OCI-LY1 (cell line): Measurements from ENCODE around the gene ZNF831.

Source experiments
- EZH2 ChIP-seq: fragments of 200-600 bp; sonication (generic), shearing (Covaris generic); IDR thresholded peaks from 2 replicates; pipeline ENCODE4 v1.8.0; 2017; ENCODE audit warnings: borderline replicate concordance, mixed run types, mild to moderate bottlenecking, antibody characterized with exemption, low read length, moderate library complexity, mixed read lengths
- TF ChIP-seq, protein P1 (sequence below): fragments of 200-600 bp; sonication (generic), shearing (Covaris generic); IDR thresholded peaks from 2 replicates; pipeline ENCODE4 v1.5.1; 2017; ENCODE audit warnings: mild to moderate bottlenecking, antibody characterized with exemption, low read length, moderate library complexity, mixed read lengths

DNA sequence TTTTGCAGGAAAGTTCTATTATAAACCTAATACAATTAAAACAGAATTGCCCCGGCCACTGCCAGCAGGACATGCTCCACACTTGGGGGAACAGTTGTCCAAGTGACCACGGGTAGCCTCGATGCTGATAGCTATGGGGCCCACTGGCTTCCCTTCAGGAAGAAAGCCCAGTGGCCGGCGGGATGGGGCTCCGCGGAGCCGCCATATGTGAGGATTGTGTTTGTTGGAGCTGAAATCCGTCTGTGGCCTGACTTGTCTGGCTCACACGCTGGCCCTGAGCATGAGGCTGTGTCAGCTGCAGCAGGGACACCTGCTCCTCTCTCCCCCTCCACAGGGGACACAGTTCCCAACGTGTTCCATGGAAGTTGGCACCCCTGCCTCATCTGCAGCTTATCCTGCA is 46.6 kb downstream of the ZNF831 start:
- TF ChIP-seq, protein P1, sequence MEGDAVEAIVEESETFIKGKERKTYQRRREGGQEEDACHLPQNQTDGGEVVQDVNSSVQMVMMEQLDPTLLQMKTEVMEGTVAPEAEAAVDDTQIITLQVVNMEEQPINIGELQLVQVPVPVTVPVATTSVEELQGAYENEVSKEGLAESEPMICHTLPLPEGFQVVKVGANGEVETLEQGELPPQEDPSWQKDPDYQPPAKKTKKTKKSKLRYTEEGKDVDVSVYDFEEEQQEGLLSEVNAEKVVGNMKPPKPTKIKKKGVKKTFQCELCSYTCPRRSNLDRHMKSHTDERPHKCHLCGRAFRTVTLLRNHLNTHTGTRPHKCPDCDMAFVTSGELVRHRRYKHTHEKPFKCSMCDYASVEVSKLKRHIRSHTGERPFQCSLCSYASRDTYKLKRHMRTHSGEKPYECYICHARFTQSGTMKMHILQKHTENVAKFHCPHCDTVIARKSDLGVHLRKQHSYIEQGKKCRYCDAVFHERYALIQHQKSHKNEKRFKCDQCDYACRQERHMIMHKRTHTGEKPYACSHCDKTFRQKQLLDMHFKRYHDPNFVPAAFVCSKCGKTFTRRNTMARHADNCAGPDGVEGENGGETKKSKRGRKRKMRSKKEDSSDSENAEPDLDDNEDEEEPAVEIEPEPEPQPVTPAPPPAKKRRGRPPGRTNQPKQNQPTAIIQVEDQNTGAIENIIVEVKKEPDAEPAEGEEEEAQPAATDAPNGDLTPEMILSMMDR, result no peak
- no peak for TF ChIP-seq EZH2
